Measurements from ENCODE around the gene LRMDA. TPM values are rescaled to one million over a fixed set of nuclear protein-coding genes. Genes with fewer than 3 reads are reported as not detected.

Gene LRMDA
- total and polyA plus RNA-seq, 2 of the 13 experiments (the other 11 are each of a cell fraction or from before 2014, with no cell fraction given), result 13.4 to 22.0 TPM

DNA sequence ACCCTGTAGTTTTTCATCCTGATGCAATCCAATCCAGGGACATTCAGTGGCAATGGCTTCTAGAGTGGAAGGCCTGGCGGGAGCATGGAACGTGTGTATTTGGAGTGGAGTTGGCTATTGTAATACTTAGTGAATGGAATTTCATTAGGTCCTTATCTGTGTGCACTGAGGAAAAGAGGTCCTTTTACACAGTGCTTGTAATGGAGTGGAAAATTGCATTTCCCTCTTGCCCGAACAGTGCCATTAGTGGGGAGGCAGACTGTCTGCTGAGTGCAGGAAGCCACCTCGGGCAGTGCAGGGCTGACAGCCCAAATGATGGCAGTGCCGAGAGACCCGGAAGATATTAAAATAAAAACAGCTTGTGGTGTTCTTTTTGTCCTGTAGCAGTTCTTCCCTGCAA lies 786.6 kb downstream of the LRMDA start:
- H3K4me2 ChIP-seq (ENCODE audit: low read depth, low read length), result no peak overlapping the region
- intact Hi-C loops (cut with micrococcal nuclease; ENCODE audit: unreplicated experiment), result no loop called here
- no peaks in the 10 kb centered on the region for H3K4me1 ChIP-seq (ENCODE audit: insufficient read depth, low read length)
- in situ Hi-C loops (cut with HindIII; ENCODE audit: extremely low pct_ligation_motif_present, low pct_unique_long_range_greater_than_20kb), result no loop called here
- no peak overlapping the region for H3K9ac ChIP-seq (ENCODE audit: insufficient read depth, low read depth, low read length)
- H3K79me2 ChIP-seq (ENCODE audit: insufficient read depth, low read length), result no peaks in the 10 kb centered on the region
- no peak overlapping the region for H3K4me3 ChIP-seq (replicated peaks in 1 of 3; ENCODE audit: insufficient read depth in 1 of 3, low read depth in 2 of 3, low read length in 3 of 3)
- BruUV-seq (replicated peaks), result no TSS peak
- no peak overlapping the region for H3K27ac ChIP-seq (ENCODE audit: extremely low read length, insufficient read depth, low read length)
- no peaks in the 10 kb centered on the region for H3K36me3 ChIP-seq (replicated peaks in 1 of 2; ENCODE audit: control insufficient read depth in 1 of 2, insufficient read depth in 2 of 2, low read length in 2 of 2)
- ChIA-PET POLR2A (no interaction called here), CTCF (ENCODE audit: low intra/inter-chr PET ratio, low total read pairs) (no interaction called here)
- H4K20me1 ChIP-seq (ENCODE audit: insufficient read depth, low read length), result no peaks in the 10 kb centered on the region
- DNase-seq (ENCODE audit: low spot score), result no peak
- 97% methylated on average over 6 of the region's 6 CpGs for WGBS (ENCODE audit: low lambda C conversion rate)
- H3K9me3 ChIP-seq (ENCODE audit: low read length), result no peaks in the 10 kb centered on the region
- no peak for ATAC-seq
- H3K27me3 ChIP-seq (ENCODE audit: control insufficient read depth in 1 of 2, insufficient read depth in 2 of 2, low read length in 2 of 2), result no peaks in the 10 kb centered on the region
- no peak for FAIRE-seq
- H2AFZ ChIP-seq (ENCODE audit: low read length), result no peak overlapping the region
- TF ChIP-seq ZBTB44 (CRISPR knock-in tag; IDR thresholded peaks at IDR 0.05) (no peak), TAF15 (IDR thresholded peaks at IDR 0.05; ENCODE audit: low read depth, low read length, poor library complexity, severe bottlenecking) (no peak), ELF1 (CRISPR knock-in tag; IDR thresholded peaks at IDR 0.05) (no peak), CBFB (CRISPR knock-in tag; IDR thresholded peaks at IDR 0.05) (no peak), HOMEZ (CRISPR knock-in tag; IDR thresholded peaks at IDR 0.05; ENCODE audit: low read depth) (no peak), ZNF703 (CRISPR knock-in tag; IDR thresholded peaks at IDR 0.05; ENCODE audit: borderline replicate concordance) (no peak), IRF1 (CRISPR knock-in tag; IDR thresholded peaks at IDR 0.05; ENCODE audit: low read depth) (no peak), GTF3A (CRISPR knock-in tag; conservative IDR thresholded peaks at IDR 0.05) (no peak), ZNF841 (CRISPR knock-in tag; IDR thresholded peaks at IDR 0.05; ENCODE audit: borderline replicate concordance) (no peak), PCBP1 (IDR thresholded peaks at IDR 0.05; ENCODE audit: borderline replicate concordance, low read depth, low read length) (no peak), SIX1 (CRISPR knock-in tag; IDR thresholded peaks at IDR 0.05; ENCODE audit: borderline replicate concordance) (no peak), TARDBP (CRISPR knock-in tag; IDR thresholded peaks at IDR 0.05) (no peak), HNRNPL (IDR thresholded peaks at IDR 0.05; ENCODE audit: low read depth, low read length) (no peak), FOXK2 (IDR thresholded peaks at IDR 0.05) (no peak)
- TF ChIP-seq, protein P1, sequence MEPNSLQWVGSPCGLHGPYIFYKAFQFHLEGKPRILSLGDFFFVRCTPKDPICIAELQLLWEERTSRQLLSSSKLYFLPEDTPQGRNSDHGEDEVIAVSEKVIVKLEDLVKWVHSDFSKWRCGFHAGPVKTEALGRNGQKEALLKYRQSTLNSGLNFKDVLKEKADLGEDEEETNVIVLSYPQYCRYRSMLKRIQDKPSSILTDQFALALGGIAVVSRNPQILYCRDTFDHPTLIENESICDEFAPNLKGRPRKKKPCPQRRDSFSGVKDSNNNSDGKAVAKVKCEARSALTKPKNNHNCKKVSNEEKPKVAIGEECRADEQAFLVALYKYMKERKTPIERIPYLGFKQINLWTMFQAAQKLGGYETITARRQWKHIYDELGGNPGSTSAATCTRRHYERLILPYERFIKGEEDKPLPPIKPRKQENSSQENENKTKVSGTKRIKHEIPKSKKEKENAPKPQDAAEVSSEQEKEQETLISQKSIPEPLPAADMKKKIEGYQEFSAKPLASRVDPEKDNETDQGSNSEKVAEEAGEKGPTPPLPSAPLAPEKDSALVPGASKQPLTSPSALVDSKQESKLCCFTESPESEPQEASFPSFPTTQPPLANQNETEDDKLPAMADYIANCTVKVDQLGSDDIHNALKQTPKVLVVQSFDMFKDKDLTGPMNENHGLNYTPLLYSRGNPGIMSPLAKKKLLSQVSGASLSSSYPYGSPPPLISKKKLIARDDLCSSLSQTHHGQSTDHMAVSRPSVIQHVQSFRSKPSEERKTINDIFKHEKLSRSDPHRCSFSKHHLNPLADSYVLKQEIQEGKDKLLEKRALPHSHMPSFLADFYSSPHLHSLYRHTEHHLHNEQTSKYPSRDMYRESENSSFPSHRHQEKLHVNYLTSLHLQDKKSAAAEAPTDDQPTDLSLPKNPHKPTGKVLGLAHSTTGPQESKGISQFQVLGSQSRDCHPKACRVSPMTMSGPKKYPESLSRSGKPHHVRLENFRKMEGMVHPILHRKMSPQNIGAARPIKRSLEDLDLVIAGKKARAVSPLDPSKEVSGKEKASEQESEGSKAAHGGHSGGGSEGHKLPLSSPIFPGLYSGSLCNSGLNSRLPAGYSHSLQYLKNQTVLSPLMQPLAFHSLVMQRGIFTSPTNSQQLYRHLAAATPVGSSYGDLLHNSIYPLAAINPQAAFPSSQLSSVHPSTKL (CRISPR knock-in tag; IDR thresholded peaks at IDR 0.05), result no peak
- TF ChIP-seq, protein P2, sequence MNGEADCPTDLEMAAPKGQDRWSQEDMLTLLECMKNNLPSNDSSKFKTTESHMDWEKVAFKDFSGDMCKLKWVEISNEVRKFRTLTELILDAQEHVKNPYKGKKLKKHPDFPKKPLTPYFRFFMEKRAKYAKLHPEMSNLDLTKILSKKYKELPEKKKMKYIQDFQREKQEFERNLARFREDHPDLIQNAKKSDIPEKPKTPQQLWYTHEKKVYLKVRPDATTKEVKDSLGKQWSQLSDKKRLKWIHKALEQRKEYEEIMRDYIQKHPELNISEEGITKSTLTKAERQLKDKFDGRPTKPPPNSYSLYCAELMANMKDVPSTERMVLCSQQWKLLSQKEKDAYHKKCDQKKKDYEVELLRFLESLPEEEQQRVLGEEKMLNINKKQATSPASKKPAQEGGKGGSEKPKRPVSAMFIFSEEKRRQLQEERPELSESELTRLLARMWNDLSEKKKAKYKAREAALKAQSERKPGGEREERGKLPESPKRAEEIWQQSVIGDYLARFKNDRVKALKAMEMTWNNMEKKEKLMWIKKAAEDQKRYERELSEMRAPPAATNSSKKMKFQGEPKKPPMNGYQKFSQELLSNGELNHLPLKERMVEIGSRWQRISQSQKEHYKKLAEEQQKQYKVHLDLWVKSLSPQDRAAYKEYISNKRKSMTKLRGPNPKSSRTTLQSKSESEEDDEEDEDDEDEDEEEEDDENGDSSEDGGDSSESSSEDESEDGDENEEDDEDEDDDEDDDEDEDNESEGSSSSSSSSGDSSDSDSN (CRISPR knock-in tag; IDR thresholded peaks at IDR 0.05), result no peak

All from HepG2 (cell line).